Nephron (organoid): ENCODE data around the gene PRH1.

Source experiments
- H3K27ac Mint-ChIP-seq, 3 experiments: 2 replicates each; pipeline ENCODE4 v1.8.0; 2020; ENCODE audit warnings: mixed read lengths in 3 of 3, mild to moderate bottlenecking in 2 of 3, moderate library complexity in 1 of 3
- H3K27me3 Mint-ChIP-seq: 2 replicates; pipeline ENCODE4 v1.8.0; 2021; ENCODE audit warnings: low read depth, mild to moderate bottlenecking, moderate library complexity, mixed read lengths
- H3K36me3 Mint-ChIP-seq: 2 replicates; pipeline ENCODE4 v1.8.0; 2020; ENCODE audit warnings: low read depth, mixed read lengths
- H3K4me1 Mint-ChIP-seq: 2 replicates; pipeline ENCODE4 v1.8.0; 2020; ENCODE audit warnings: mixed read lengths
- H3K4me3 Mint-ChIP-seq, 3 experiments: 2 replicates each; pipeline ENCODE4 v1.8.0; 2020; ENCODE audit warnings: mild to moderate bottlenecking in 3 of 3, mixed read lengths in 3 of 3, moderate library complexity in 2 of 3
- H3K9me3 Mint-ChIP-seq: 2 replicates; pipeline ENCODE4 v1.8.0; 2020; ENCODE audit warnings: mixed read lengths
- TF ChIP-seq, protein P1 (sequence below), 3 experiments: fragments of 200-600 bp; sonication (generic); IDR thresholded peaks; one replicate each; pipeline ENCODE4 v1.5.0; 2021; ENCODE audit warnings: antibody characterized with exemption in 3 of 3; ENCODE audit not compliant: unreplicated experiment in 3 of 3

The PRH1 gene

DNA sequence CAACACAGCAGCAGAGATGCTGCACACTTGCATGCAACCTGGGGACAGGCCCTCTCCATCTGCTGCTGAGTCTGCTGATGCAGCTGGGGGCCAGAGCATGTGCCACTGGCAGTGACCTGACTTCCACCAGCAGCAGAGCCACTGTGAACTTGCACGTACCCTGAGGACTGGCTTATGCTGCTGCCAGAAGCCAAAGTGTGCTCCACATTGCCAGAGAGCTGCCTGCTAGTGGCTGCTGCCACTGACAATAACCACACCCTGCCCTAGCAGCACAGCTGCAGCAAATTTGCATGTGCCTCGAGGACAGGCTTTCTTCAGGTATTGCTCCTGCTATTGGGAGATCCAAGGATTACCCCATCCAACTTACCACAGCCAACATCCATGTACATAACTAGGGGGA lies 30.3 kb downstream of the PRH1 start:
- Mint-ChIP-seq H3K36me3 (peaks cover 58% of the 10 kb centered on the region), H3K4me3 (no peak overlapping the region), H3K9me3 (peaks cover 29% of the 10 kb centered on the region), H3K27me3 (no peaks in the 10 kb centered on the region), H3K27ac (no peak overlapping the region), H3K4me1 (peaks cover 4% of the 10 kb centered on the region)
- TF ChIP-seq, protein P1, sequence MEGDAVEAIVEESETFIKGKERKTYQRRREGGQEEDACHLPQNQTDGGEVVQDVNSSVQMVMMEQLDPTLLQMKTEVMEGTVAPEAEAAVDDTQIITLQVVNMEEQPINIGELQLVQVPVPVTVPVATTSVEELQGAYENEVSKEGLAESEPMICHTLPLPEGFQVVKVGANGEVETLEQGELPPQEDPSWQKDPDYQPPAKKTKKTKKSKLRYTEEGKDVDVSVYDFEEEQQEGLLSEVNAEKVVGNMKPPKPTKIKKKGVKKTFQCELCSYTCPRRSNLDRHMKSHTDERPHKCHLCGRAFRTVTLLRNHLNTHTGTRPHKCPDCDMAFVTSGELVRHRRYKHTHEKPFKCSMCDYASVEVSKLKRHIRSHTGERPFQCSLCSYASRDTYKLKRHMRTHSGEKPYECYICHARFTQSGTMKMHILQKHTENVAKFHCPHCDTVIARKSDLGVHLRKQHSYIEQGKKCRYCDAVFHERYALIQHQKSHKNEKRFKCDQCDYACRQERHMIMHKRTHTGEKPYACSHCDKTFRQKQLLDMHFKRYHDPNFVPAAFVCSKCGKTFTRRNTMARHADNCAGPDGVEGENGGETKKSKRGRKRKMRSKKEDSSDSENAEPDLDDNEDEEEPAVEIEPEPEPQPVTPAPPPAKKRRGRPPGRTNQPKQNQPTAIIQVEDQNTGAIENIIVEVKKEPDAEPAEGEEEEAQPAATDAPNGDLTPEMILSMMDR (IDR thresholded peaks at IDR 0.05; ENCODE audit: unreplicated experiment in 3 of 3) = no peak

DNA sequence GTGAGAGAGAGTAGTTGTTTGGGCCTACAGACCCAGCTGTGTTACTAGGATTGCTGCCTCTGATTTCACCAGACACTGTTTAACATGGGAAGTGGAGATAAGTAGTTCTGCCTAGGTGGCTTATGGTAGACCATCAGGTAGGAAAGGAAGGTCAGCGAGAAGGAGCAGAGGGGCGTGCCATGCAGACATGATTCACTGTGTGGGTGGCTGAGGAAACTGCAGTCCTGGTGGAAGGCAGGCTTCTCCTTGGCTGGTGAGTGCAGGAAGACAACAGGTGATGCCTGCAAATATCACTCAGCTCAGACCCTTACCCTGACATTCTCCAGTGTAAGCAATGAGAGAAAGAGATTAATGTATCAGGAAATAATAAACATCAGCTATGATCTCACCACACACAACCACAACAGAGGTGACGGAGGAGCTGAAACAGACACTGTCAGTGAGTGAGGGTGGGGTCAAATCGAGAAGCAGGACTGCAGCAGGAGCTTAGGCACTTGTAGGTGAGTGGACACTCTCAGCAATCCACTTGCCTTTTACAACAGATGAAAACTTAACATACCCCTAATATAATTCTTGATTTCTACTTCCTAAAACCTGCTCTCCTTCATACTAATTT lies 32.7 kb downstream of the PRH1 start:
- Mint-ChIP-seq H3K9me3 (peaks cover 7% of the 10 kb centered on the region), H3K36me3 (peaks cover 53% of the 10 kb centered on the region)

DNA sequence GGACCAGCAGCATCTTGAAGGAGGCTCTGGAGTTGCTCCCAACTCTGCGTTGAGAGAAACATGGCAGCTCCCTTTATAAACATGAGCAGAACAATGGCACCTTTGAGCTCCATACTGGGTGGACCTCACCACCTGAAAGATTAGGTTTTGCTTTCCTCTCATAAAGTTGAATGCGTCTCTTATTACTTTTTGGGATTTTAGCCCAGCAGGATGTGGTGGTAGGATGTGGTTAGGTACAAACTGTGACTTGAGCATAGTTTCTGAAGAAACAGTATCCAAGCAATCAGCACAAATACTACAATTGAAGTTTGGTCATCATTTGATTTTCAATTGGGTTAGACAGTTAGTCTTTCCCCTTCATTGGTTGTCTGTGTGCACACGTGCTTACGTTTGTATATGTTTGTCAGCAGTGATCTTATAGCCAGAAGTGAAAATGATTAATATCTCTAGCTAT lies 34.6 kb downstream of the PRH1 start, which contains the start of gene PRR4:
PRR4 (minus strand) TSS at position 51 of the 454 bp plus-strand sequence; CDS start at position 13, 38 bp downstream.
- Mint-ChIP-seq H3K27me3 (no peaks in the 10 kb centered on the region), H3K9me3 (no peaks in the 10 kb centered on the region), H3K4me1 (peaks cover 10% of the 10 kb centered on the region), H3K4me3 (no peak within 1 kb of the TSS), H3K36me3 (peaks cover 47% of the 10 kb centered on the region), H3K27ac (no peak within 1 kb of the TSS)
- TF ChIP-seq, protein P1 (IDR thresholded peaks at IDR 0.05; ENCODE audit: unreplicated experiment in 3 of 3) = no peak

More for the DNA sequence above, 32.7 kb downstream of the PRH1 start:
- Mint-ChIP-seq H3K4me1 (peaks cover 10% of the 10 kb centered on the region), H3K27me3 (no peaks in the 10 kb centered on the region), H3K4me3 (no peak overlapping the region), H3K27ac (no peak overlapping the region)
- TF ChIP-seq, protein P1 (IDR thresholded peaks at IDR 0.05; ENCODE audit: unreplicated experiment in 3 of 3) = no peak

DNA sequence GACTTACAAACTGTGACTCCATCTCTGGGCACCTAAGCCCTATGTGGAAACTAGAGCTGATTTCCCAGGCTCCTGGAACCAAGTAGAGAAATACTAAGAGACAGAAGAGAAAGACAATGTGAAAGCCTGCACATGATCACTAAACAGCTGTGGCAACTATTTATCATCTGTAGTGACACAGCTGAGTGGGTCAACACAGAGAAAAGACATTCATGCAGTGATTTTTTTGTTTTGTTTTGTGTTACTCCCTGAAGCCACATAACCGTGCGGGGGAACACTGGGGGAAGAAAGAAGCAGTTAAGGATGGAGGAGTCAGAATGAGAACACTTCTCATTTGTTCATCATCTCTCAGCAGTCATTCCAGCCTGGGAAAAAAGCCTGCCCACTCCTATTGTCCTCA lies 36.3 kb downstream of the PRH1 start:
- H3K27me3 Mint-ChIP-seq = no peaks in the 10 kb centered on the region
- H3K4me3 Mint-ChIP-seq = no peak overlapping the region
- H3K4me1 Mint-ChIP-seq = peaks cover 10% of the 10 kb centered on the region
- TF ChIP-seq, protein P1 (IDR thresholded peaks at IDR 0.05; ENCODE audit: unreplicated experiment in 3 of 3) = no peak
- peaks cover 47% of the 10 kb centered on the region for H3K36me3 Mint-ChIP-seq
- H3K27ac Mint-ChIP-seq = peak overlapping the region in 2 of 3 experiments; percentile 7 to 9
- H3K9me3 Mint-ChIP-seq = no peaks in the 10 kb centered on the region

DNA sequence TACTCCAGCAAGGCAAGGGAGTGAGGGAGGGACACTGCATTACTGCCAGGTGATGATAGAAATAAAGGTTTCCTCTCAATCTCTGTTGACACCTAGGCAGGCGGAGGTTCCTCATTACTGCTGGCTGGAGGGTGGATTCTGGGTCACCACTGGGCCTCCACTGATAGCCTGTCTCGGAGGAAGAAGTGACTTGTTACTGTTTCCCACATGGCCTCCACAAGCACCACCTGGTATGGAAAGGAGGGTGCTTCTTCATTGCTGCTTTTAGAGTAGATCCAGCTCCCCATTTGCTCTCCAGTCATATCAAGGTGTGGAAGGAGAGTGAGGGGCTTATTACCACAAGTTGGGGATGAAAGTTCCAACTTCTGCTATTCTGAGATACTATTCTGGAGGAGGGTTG lies 41.2 kb downstream of the PRH1 start:
- no peaks in the 10 kb centered on the region for H3K27me3 Mint-ChIP-seq
- TF ChIP-seq, protein P1 (IDR thresholded peaks at IDR 0.05; ENCODE audit: unreplicated experiment in 3 of 3) = no peak
- peaks cover 42% of the 10 kb centered on the region for H3K36me3 Mint-ChIP-seq
- no peaks in the 10 kb centered on the region for H3K9me3 Mint-ChIP-seq
- no peak overlapping the region for H3K4me3 Mint-ChIP-seq
- no peak overlapping the region for H3K27ac Mint-ChIP-seq
- peaks cover 3% of the 10 kb centered on the region for H3K4me1 Mint-ChIP-seq

DNA sequence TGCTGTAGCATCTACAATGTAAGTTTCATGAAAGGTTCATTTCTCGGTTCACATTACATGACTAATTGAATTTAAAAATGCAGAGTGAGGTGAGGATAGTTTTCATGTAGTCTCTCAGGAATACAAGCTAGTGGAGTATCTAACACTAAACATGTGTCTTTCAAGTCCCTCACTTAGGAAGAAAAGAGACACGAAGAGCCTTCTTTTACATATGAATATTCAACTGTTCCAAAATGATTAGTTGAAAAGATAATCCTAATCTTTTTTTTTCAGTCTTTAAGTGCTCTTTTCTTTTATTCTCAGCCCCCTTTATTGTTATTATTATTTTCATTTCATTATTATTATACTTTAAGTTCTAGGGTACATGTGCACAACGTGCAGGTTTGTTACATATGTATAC lies 45.6 kb downstream of the PRH1 start:
- Mint-ChIP-seq H3K27ac (no peak overlapping the region), H3K36me3 (peaks cover 30% of the 10 kb centered on the region), H3K27me3 (no peaks in the 10 kb centered on the region), H3K9me3 (peaks cover 4% of the 10 kb centered on the region), H3K4me1 (no peaks in the 10 kb centered on the region), H3K4me3 (no peak overlapping the region)
- TF ChIP-seq, protein P1 (IDR thresholded peaks at IDR 0.05; ENCODE audit: unreplicated experiment in 3 of 3) = no peak
